ENCODE results near the gene NAV2. TPM values are rescaled to one million over a fixed set of nuclear protein-coding genes. Genes with fewer than 3 reads are reported as not detected.

The NAV2 gene
- polyA plus RNA-seq, 1 donor from 2014 or later: 3.0 TPM

DNA sequence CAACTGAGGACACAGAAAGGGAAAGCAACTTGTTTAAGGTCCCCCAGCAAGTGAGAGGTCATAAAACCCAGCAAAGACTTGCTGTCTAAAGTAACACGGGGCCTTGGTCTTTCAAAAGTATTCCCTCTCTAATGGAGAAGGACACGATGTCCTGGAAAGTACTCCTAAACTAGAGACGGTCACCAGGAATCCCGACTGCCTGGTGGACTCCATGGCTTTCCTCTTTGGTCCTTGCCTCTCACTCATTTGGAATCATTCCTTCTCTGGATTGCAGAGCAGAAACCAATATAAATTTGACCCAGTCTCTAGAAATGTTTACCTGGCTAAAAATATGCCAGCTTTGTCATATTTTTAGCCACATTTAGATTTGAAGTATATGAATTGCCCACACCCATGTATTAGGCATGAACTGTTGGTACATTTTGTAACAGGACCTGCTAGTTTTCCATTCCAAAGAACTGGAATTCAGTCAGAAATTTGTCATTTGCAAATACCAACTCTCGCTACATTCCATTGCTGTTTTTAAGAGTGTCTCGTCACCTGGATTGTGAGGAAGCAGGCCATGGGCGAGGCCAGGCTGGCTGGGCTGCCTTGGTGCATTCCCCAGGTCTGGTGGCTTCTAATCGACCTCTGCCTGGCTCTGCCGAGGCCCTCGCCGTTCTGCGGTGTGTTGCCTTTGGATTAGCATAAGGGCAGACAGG is 12.9 kb downstream of the NAV2 start:
- Histone ChIP-seq H3K27ac (ENCODE audit: low read length) (no peak overlapping the region), H3K27me3 (ENCODE audit: insufficient read depth, low read depth, low read length) (no peaks in the 10 kb centered on the region), H3K36me3 (ENCODE audit: insufficient read depth, low read length) (no peaks in the 10 kb centered on the region), H3F3A (ENCODE audit: insufficient read depth, low read length, poor library complexity, severe bottlenecking) (no peaks in the 10 kb centered on the region), H3K9me3 (ENCODE audit: low read length) (no peaks in the 10 kb centered on the region), H3K9me2 (ENCODE audit: insufficient read depth, low read length) (no peaks in the 10 kb centered on the region), H4K20me1 (ENCODE audit: insufficient read depth) (no peaks in the 10 kb centered on the region), H2AFZ (ENCODE audit: low read depth, low read length) (no peak overlapping the region), H3K4me3 (ENCODE audit: low read length) (no peak overlapping the region), H3K4me2 (ENCODE audit: low read length) (no peak overlapping the region), H3K79me2 (replicated peaks; ENCODE audit: insufficient read depth, low read length) (no peaks in the 10 kb centered on the region), H3K9ac (ENCODE audit: low read length) (no peak overlapping the region)
- no peak for TF ChIP-seq EZH2 (IDR thresholded peaks at IDR 0.05; ENCODE audit: borderline replicate concordance, insufficient read depth, low read length, poor library complexity, severe bottlenecking)
- no peak for TF ChIP-seq POLR2AphosphoS5 (IDR thresholded peaks at IDR 0.05)
- TF ChIP-seq REST (IDR thresholded peaks at IDR 0.05; ENCODE audit: borderline replicate concordance): no peak
- TF ChIP-seq, protein P1, sequence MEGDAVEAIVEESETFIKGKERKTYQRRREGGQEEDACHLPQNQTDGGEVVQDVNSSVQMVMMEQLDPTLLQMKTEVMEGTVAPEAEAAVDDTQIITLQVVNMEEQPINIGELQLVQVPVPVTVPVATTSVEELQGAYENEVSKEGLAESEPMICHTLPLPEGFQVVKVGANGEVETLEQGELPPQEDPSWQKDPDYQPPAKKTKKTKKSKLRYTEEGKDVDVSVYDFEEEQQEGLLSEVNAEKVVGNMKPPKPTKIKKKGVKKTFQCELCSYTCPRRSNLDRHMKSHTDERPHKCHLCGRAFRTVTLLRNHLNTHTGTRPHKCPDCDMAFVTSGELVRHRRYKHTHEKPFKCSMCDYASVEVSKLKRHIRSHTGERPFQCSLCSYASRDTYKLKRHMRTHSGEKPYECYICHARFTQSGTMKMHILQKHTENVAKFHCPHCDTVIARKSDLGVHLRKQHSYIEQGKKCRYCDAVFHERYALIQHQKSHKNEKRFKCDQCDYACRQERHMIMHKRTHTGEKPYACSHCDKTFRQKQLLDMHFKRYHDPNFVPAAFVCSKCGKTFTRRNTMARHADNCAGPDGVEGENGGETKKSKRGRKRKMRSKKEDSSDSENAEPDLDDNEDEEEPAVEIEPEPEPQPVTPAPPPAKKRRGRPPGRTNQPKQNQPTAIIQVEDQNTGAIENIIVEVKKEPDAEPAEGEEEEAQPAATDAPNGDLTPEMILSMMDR (IDR thresholded peaks at IDR 0.05; ENCODE audit: poor library complexity, severe bottlenecking): no peak
- no peak for TF ChIP-seq SMC3 (conservative IDR thresholded peaks at IDR 0.05; ENCODE audit: poor library complexity)
- no peak for TF ChIP-seq MXI1 (conservative IDR thresholded peaks at IDR 0.05; ENCODE audit: poor library complexity, severe bottlenecking)
- TF ChIP-seq EP300 (conservative IDR thresholded peaks at IDR 0.05; ENCODE audit: poor library complexity, severe bottlenecking): no peak

DNA sequence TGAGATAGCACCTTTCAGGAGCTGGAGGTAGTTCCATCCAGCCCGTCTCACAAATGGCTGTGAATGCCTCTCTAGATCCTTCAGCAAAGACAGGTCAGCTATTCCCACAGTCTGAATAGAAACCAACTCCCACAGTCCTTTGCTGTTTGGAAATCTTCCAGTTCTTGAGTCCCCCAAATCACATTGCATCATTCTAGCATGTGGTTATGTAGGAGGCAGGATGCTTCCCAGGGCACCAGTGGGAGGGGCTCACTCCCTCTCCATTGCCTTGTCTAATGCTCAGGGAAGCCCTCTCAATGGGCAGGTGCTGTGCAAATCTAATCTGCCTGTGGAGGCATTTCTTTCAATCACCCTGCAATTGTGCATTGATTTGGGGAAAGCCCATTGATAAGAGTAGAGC is 14.6 kb downstream of the NAV2 start:
- Histone ChIP-seq H3K4me2 (ENCODE audit: low read length) (no peak overlapping the region), H3K79me2 (replicated peaks; ENCODE audit: insufficient read depth, low read length) (no peaks in the 10 kb centered on the region), H4K20me1 (ENCODE audit: insufficient read depth) (no peaks in the 10 kb centered on the region), H3K9me3 (ENCODE audit: low read length) (no peaks in the 10 kb centered on the region), H3K27me3 (ENCODE audit: insufficient read depth, low read depth, low read length) (no peaks in the 10 kb centered on the region), H3K4me3 (ENCODE audit: low read length) (no peak overlapping the region), H3K9ac (ENCODE audit: low read length) (no peak overlapping the region), H3K27ac (ENCODE audit: low read length) (no peak overlapping the region), H2AFZ (ENCODE audit: low read depth, low read length) (no peak overlapping the region), H3F3A (ENCODE audit: insufficient read depth, low read length, poor library complexity, severe bottlenecking) (no peaks in the 10 kb centered on the region), H3K36me3 (ENCODE audit: insufficient read depth, low read length) (no peaks in the 10 kb centered on the region), H3K9me2 (ENCODE audit: insufficient read depth, low read length) (no peaks in the 10 kb centered on the region)
- no peak for TF ChIP-seq EP300 (conservative IDR thresholded peaks at IDR 0.05; ENCODE audit: poor library complexity, severe bottlenecking)
- TF ChIP-seq RAD21 (conservative IDR thresholded peaks at IDR 0.05): no peak
- no peak for TF ChIP-seq SMC3 (conservative IDR thresholded peaks at IDR 0.05; ENCODE audit: poor library complexity)
- TF ChIP-seq TAF1 (IDR thresholded peaks at IDR 0.05; ENCODE audit: low read depth): no peak
- no peak for TF ChIP-seq EZH2 (IDR thresholded peaks at IDR 0.05; ENCODE audit: borderline replicate concordance, insufficient read depth, low read length, poor library complexity, severe bottlenecking)
- no peak for TF ChIP-seq REST (IDR thresholded peaks at IDR 0.05; ENCODE audit: borderline replicate concordance)
- TF ChIP-seq POLR2AphosphoS5 (IDR thresholded peaks at IDR 0.05): no peak
- TF ChIP-seq MXI1 (conservative IDR thresholded peaks at IDR 0.05; ENCODE audit: poor library complexity, severe bottlenecking): no peak

All from neural cell (in vitro differentiated cells).